ENCODE data around the gene DNAJB9. TPM values are rescaled to one million over a fixed set of nuclear protein-coding genes. Genes with fewer than 3 reads are reported as not detected.

DNAJB9 gene
- total RNA-seq, 2 donors from 2014 or later, result 11.2 to 12.3 TPM

GRCh38 chr7:108557191-108557590 is 12.5 kb upstream of the DNAJB9 start:
- no peak overlapping the region for H3K27ac Mint-ChIP-seq
- DNase-seq (ENCODE audit: low spot score in 2 of 2) (no peak), ATAC-seq (no peak)
- peaks cover 17% of the 10 kb centered on the region in 2 donors for H3K9me3 Mint-ChIP-seq
- H3K36me3 Mint-ChIP-seq, result peaks cover 35 to 36% of the 10 kb centered on the region in 2 donors

GRCh38 chr7:108557617-108558016 is 12.1 kb upstream of the DNAJB9 start:
- ATAC-seq (no peak), DNase-seq (ENCODE audit: low spot score in 2 of 2) (no peak)
- peaks cover 17% of the 10 kb centered on the region in 2 donors for H3K9me3 Mint-ChIP-seq
- no peak overlapping the region for H3K27ac Mint-ChIP-seq
- H3K36me3 Mint-ChIP-seq, result peaks cover 33 to 37% of the 10 kb centered on the region in 2 donors

GRCh38 chr7:108559253-108559652 is 10.4 kb upstream of the DNAJB9 start:
- Mint-ChIP-seq H3K9me3 (peaks cover 17% of the 10 kb centered on the region in 2 donors), H3K36me3 (peaks cover 33 to 44% of the 10 kb centered on the region in 2 donors), H3K27ac (no peak overlapping the region)
- DNase-seq (ENCODE audit: low spot score in 2 of 2) (no peak), ATAC-seq (no peak)

- H3K9me3 Mint-ChIP-seq, result peaks cover 15 to 21% of the 10 kb centered on the region in 2 donors
- DNase-seq (ENCODE audit: low spot score in 2 of 2), result no peak
- no peak overlapping the region for H3K27ac Mint-ChIP-seq
- H3K36me3 Mint-ChIP-seq, result peaks cover 42 to 55% of the 10 kb centered on the region in 2 donors
- no peak for ATAC-seq
These were observed 8.5 kb upstream of the DNAJB9 start for GRCh38 chr7:108561047-108561619.

- ATAC-seq (no peak), DNase-seq (ENCODE audit: low spot score in 2 of 2) (no peak)
- H3K9me3 Mint-ChIP-seq, result peaks cover 0 to 10% of the 10 kb centered on the region in 2 donors
- peaks cover 47 to 59% of the 10 kb centered on the region in 2 donors for H3K36me3 Mint-ChIP-seq
- no peak overlapping the region for H3K27ac Mint-ChIP-seq
These were observed 3.7 kb upstream of the DNAJB9 start for GRCh38 chr7:108565987-108566386.

- Mint-ChIP-seq H3K36me3 (peaks cover 40 to 56% of the 10 kb centered on the region in 2 donors), H3K27ac (peak overlapping the region; percentile 99 to 100), H3K9me3 (peaks cover 0 to 4% of the 10 kb centered on the region in 2 donors)
- DNase-seq (ENCODE audit: low spot score in 2 of 2), result no peak
- ATAC-seq, result no peak
These were observed 783 bp upstream of the DNAJB9 start for GRCh38 chr7:108568801-108569380.

- ATAC-seq, result peak; percentile 20 to 25
These were observed 577 bp downstream of the DNAJB9 start for GRCh38 chr7:108570146-108570755.

GRCh38 chr7:108572480-108572879 is 2.8 kb downstream of the DNAJB9 start:
- H3K36me3 Mint-ChIP-seq, result peaks cover 38 to 46% of the 10 kb centered on the region in 2 donors
- no peak for ATAC-seq
- DNase-seq (ENCODE audit: low spot score in 2 of 2), result no peak
- no peak overlapping the region for H3K27ac Mint-ChIP-seq
- no peaks in the 10 kb centered on the region for H3K9me3 Mint-ChIP-seq

More at GRCh38 chr7:108570146-108570755, 577 bp downstream of the DNAJB9 start:
- peak overlapping the region; percentile 99 to 100 for H3K27ac Mint-ChIP-seq
- peaks cover 34 to 45% of the 10 kb centered on the region in 2 donors for H3K36me3 Mint-ChIP-seq
- DNase-seq (ENCODE audit: low spot score in 2 of 2), result peak in 1 of 2 donors; percentile 56
- peaks cover 0 to 4% of the 10 kb centered on the region in 2 donors for H3K9me3 Mint-ChIP-seq

- DNase-seq (ENCODE audit: low spot score in 2 of 2), result no peak
- Mint-ChIP-seq H3K36me3 (peaks cover 31 to 39% of the 10 kb centered on the region in 2 donors), H3K27ac (no peak overlapping the region)
These were observed 5.5 kb downstream of the DNAJB9 start for GRCh38 chr7:108575156-108575555.

GRCh38 chr7:108576116-108576515 is 6.4 kb downstream of the DNAJB9 start:
- no peak overlapping the region for H3K27ac Mint-ChIP-seq
- no peak for ATAC-seq
- H3K36me3 Mint-ChIP-seq, result peaks cover 25 to 37% of the 10 kb centered on the region in 2 donors
- no peak for DNase-seq (ENCODE audit: low spot score in 2 of 2)
- peaks cover 0 to 4% of the 10 kb centered on the region in 2 donors for H3K9me3 Mint-ChIP-seq

More at GRCh38 chr7:108575156-108575555, 5.5 kb downstream of the DNAJB9 start:
- ATAC-seq, result no peak
- peaks cover 0 to 4% of the 10 kb centered on the region in 2 donors for H3K9me3 Mint-ChIP-seq

GRCh38 chr7:108578937-108579336 is 9.3 kb downstream of the DNAJB9 start:
- Mint-ChIP-seq H3K9me3 (peaks cover 0 to 4% of the 10 kb centered on the region in 2 donors), H3K27ac (no peak overlapping the region), H3K36me3 (peaks cover 23 to 25% of the 10 kb centered on the region in 2 donors)
- ATAC-seq, result no peak
- no peak for DNase-seq (ENCODE audit: low spot score in 2 of 2)

GRCh38 chr7:108580298-108580697 is 10.6 kb downstream of the DNAJB9 start:
- H3K36me3 Mint-ChIP-seq, result peaks cover 23 to 25% of the 10 kb centered on the region in 2 donors
- H3K9me3 Mint-ChIP-seq, result peaks cover 0 to 4% of the 10 kb centered on the region in 2 donors
- ATAC-seq (no peak), DNase-seq (ENCODE audit: low spot score in 2 of 2) (no peak)
- H3K27ac Mint-ChIP-seq, result no peak overlapping the region

GRCh38 chr7:108581655-108582491 is 12.2 kb downstream of the DNAJB9 start:
- ATAC-seq, result no peak
- Mint-ChIP-seq H3K9me3 (peaks cover 0 to 4% of the 10 kb centered on the region in 2 donors), H3K27ac (no peak overlapping the region), H3K36me3 (peaks cover 17% of the 10 kb centered on the region in 2 donors)
- no peak for DNase-seq (ENCODE audit: low spot score in 2 of 2)

GRCh38 chr7:108584211-108584610 is 14.5 kb downstream of the DNAJB9 start:
- H3K27ac Mint-ChIP-seq, result no peak overlapping the region
- H3K9me3 Mint-ChIP-seq, result peaks cover 0 to 4% of the 10 kb centered on the region in 2 donors
- H3K36me3 Mint-ChIP-seq, result peaks cover 8 to 9% of the 10 kb centered on the region in 2 donors
- ATAC-seq (no peak), DNase-seq (ENCODE audit: low spot score in 2 of 2) (no peak)

GRCh38 chr7:108585843-108586242 is 16.2 kb downstream of the DNAJB9 start:
- DNase-seq (ENCODE audit: low spot score in 2 of 2) (no peak), ATAC-seq (no peak)
- H3K9me3 Mint-ChIP-seq, result no peaks in the 10 kb centered on the region
- no peak overlapping the region for H3K27ac Mint-ChIP-seq
- H3K36me3 Mint-ChIP-seq, result no peaks in the 10 kb centered on the region

GRCh38 chr7:108586274-108586710 is 16.6 kb downstream of the DNAJB9 start:
- ATAC-seq (no peak), DNase-seq (ENCODE audit: low spot score in 2 of 2) (no peak)

GRCh38 chr7:108589199-108589598 is 19.5 kb downstream of the DNAJB9 start:
- Mint-ChIP-seq H3K27ac (no peak overlapping the region), H3K9me3 (no peaks in the 10 kb centered on the region), H3K36me3 (no peaks in the 10 kb centered on the region)
- DNase-seq (ENCODE audit: low spot score in 2 of 2) (no peak), ATAC-seq (no peak)

More at GRCh38 chr7:108586274-108586710, 16.6 kb downstream of the DNAJB9 start:
- Mint-ChIP-seq H3K9me3 (no peaks in the 10 kb centered on the region), H3K27ac (no peak overlapping the region), H3K36me3 (no peaks in the 10 kb centered on the region)

All from activated naive CD4-positive, alpha-beta T cell treated with anti-CD3 and anti-CD28 coated beads, Interleukin-2, amount 50 U/mL, for 72 hours (primary cell).